ENCODE measurements around the gene CRY2. TPM values are rescaled to one million over a fixed set of nuclear protein-coding genes. Genes with fewer than 3 reads are reported as not detected.

Gene CRY2
- total and polyA plus RNA-seq, 10 of the 15 experiments (the other 5 are each of a cell fraction or from before 2014, with no cell fraction given), result 1.2 to 14.7 (median 8.1) TPM

DNA sequence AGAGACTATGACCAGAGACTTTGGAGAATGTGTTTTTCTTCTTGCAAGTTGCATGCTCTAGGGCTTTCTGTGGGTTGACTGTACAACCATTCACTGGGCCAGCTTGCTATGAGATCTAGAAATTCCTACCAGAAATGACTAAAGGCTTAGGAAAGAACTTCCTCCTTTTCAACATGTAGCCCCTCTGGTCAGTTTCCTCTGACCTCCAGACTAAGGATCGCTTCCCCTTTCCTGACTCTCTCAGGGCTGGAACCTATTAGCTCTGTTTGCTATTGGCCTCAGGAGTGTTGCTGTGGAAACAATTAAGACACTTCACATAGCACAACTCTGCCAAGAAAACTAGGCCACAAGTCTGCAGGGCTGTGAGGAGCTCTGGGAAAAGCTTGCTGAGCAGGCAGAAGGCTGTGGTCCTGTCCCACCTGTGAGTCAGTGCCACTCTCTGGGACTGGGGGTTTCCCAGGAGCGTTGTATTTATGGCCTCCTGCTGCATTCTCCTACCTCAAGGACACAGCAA lies 10.7 kb downstream of the CRY2 start:
- in situ Hi-C loops (cut with MboI) (no loop called here), intact Hi-C loops (cut with micrococcal nuclease; ENCODE audit: unreplicated experiment) (no loop called here)
- ATAC-seq, result no peak
- Histone ChIP-seq H3K27me3 (replicated peaks in 1 of 2; ENCODE audit: control insufficient read depth in 2 of 2, insufficient read depth in 2 of 2, low read length in 1 of 2) (no peaks in the 10 kb centered on the region), H3K4me1 (ENCODE audit: control insufficient read depth, insufficient read depth, low read length) (peaks cover 6% of the 10 kb centered on the region), H3K9me3 (replicated peaks; ENCODE audit: control insufficient read depth, insufficient read depth, low read length) (no peaks in the 10 kb centered on the region), H3K9ac (ENCODE audit: control insufficient read depth, insufficient read depth, low read length) (no peak overlapping the region), H3K4me2 (ENCODE audit: control insufficient read depth, insufficient read depth) (no peak overlapping the region), H3K27ac (ENCODE audit: control insufficient read depth, insufficient read depth) (no peak overlapping the region), H3K79me2 (ENCODE audit: control insufficient read depth, insufficient read depth, low read length) (peaks cover 7% of the 10 kb centered on the region; the same call in 1 of the 2 replicates), H4K20me1 (ENCODE audit: control insufficient read depth, insufficient read depth) (no peaks in the 10 kb centered on the region; the same call in none of the 2 replicates), H2AFZ (ENCODE audit: control insufficient read depth, low read depth, low read length) (no peak overlapping the region), H3K4me3 (no peak overlapping the region), H3K36me3 (ENCODE audit: control insufficient read depth in 2 of 2, insufficient read depth in 2 of 2, low read length in 1 of 2) (peaks cover 8 to 14% of the 10 kb centered on the region in 2 experiments; a peak in 3 of 4 replicates)
- ChIA-PET CTCF (interaction anchor here (1.2 to 1.4 kb wide), 4 partner anchors 14 to 86 kb away, joined by 3 to 5 read pairs (median 5); no protein-coding TSS in a partner anchor), POLR2A (interaction anchor here (1.2 kb wide), 1 partner anchor 15 kb away, joined by 3 read pairs; no protein-coding TSS in a partner anchor), RAD21 (ENCODE audit: unreplicated experiment) (no interaction called here), SMC1A (ENCODE audit: uncharacterized antibody, unreplicated experiment) (interaction anchor here (0.6 to 1.6 kb wide), 2 partner anchors 87 to 155 kb away, joined by 3 to 4 read pairs; no protein-coding TSS in a partner anchor)
- BruUV-seq (replicated peaks), result no TSS peak
- 80% methylated on average over 2 of the region's 2 CpGs for WGBS (ENCODE audit: insufficient coverage, insufficient replicate concordance, low lambda C conversion rate, missing lambda C conversion rate)
- DNase-seq (ENCODE audit: low read depth, low spot score), result no peak
- TF ChIP-seq, protein P1, sequence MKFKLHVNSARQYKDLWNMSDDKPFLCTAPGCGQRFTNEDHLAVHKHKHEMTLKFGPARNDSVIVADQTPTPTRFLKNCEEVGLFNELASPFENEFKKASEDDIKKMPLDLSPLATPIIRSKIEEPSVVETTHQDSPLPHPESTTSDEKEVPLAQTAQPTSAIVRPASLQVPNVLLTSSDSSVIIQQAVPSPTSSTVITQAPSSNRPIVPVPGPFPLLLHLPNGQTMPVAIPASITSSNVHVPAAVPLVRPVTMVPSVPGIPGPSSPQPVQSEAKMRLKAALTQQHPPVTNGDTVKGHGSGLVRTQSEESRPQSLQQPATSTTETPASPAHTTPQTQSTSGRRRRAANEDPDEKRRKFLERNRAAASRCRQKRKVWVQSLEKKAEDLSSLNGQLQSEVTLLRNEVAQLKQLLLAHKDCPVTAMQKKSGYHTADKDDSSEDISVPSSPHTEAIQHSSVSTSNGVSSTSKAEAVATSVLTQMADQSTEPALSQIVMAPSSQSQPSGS (IDR thresholded peaks at IDR 0.05; ENCODE audit: low read length), result no peak
- no peak for TF ChIP-seq CREB1 (IDR thresholded peaks at IDR 0.05; ENCODE audit: low read depth)
- TF ChIP-seq ATF7 (IDR thresholded peaks at IDR 0.05; ENCODE audit: low read depth), result no peak
- no peak for TF ChIP-seq STAT3 (IDR thresholded peaks at IDR 0.05; ENCODE audit: low read depth, low read length)
- no peak for FAIRE-seq

Data from GM12878 (cell line).